SU-DHL-6 (cell line): ENCODE results near the gene ZNF674.
"Not testable (repeated sequence)": the region's sequence is repeated elsewhere in the genome, so short reads cannot be mapped to it uniquely, and the experiment has no call there.

Experiments used
- H2AFZ ChIP-seq: fragments of 200-600 bp; sonication (generic); 2 replicates; pipeline ENCODE4 v1.6.1; 2014; ENCODE audit warnings: low read depth, mild to moderate bottlenecking, moderate library complexity, mixed read lengths, antibody characterized with exemption, low read length; ENCODE audit not compliant: severe bottlenecking
- H3F3A ChIP-seq: fragments of 200-600 bp; shearing (Covaris generic); 2 replicates; pipeline ENCODE4 v1.6.0; 2016; ENCODE audit warnings: antibody characterized with exemption, mild to moderate bottlenecking; ENCODE audit not compliant: insufficient read depth
- H3K27ac ChIP-seq: fragments of 200-600 bp; sonication (generic); 2 replicates; pipeline ENCODE4 v1.5.1; 2016; ENCODE audit warnings: low read depth, mild to moderate bottlenecking, low read length, moderate library complexity, mixed read lengths
- H3K27me3 ChIP-seq: fragments of 200-600 bp; sonication (generic), shearing (Covaris generic); 2 replicates; pipeline ENCODE4 v1.6.0; 2014; ENCODE audit warnings: mild to moderate bottlenecking, low read length
- H3K36me3 ChIP-seq: fragments of 200-600 bp; sonication (generic); 2 replicates; pipeline ENCODE4 v1.6.1; 2014; ENCODE audit warnings: mild to moderate bottlenecking, low read length, mixed read lengths
- H3K4me2 ChIP-seq: fragments of 300-600, 200-600 bp; shearing (Covaris generic), sonication (generic); 2 replicates; pipeline ENCODE4 v1.6.0; 2014; ENCODE audit warnings: low read length, low read depth, mild to moderate bottlenecking; ENCODE audit not compliant: poor library complexity, severe bottlenecking
- H3K4me3 ChIP-seq: fragments of 200-600 bp; sonication (generic); 2 replicates; pipeline ENCODE4 v1.5.1; 2014; ENCODE audit warnings: antibody characterized with exemption, low read length, mild to moderate bottlenecking, mixed read lengths; ENCODE audit not compliant: insufficient read depth, poor library complexity, severe bottlenecking
- H3K79me2 ChIP-seq: fragments of 200-600 bp; sonication (generic); 2 replicates; pipeline ENCODE4 v1.6.1; 2014; ENCODE audit warnings: mild to moderate bottlenecking, low read length, moderate library complexity; ENCODE audit not compliant: insufficient read depth
- H3K9ac ChIP-seq: fragments of 200-600 bp; sonication (generic); 2 replicates; pipeline ENCODE4 v1.7.0; 2014; ENCODE audit warnings: mild to moderate bottlenecking, low read length
- H3K9me2 ChIP-seq: fragments of 200-600 bp; sonication (generic); replicated peaks from 2 replicates; pipeline ENCODE4 v1.6.1; 2014; ENCODE audit warnings: low read length; ENCODE audit not compliant: insufficient read depth
- H3K9me3 ChIP-seq: fragments of 200-600 bp; sonication (generic); 2 replicates; pipeline ENCODE4 v1.6.1; 2014; ENCODE audit warnings: low read length, mixed read lengths; ENCODE audit not compliant: insufficient read depth
- H4K20me1 ChIP-seq: fragments of 200-600 bp; sonication (generic); 2 replicates; pipeline ENCODE4 v1.6.1; 2014; ENCODE audit warnings: low read depth, mild to moderate bottlenecking, antibody characterized with exemption, low read length, moderate library complexity, mixed read lengths
- EZH2phosphoT487 ChIP-seq: fragments of 200-600 bp; sonication (generic), shearing (Covaris generic); conservative IDR thresholded peaks from 2 replicates; pipeline ENCODE4 v1.6.1; 2018; ENCODE audit warnings: mild to moderate bottlenecking, antibody characterized with exemption, low read length, moderate library complexity, mixed read lengths
- TF ChIP-seq, protein P1 (sequence below): fragments of 200-600 bp; sonication (generic); IDR thresholded peaks from one replicate; pipeline ENCODE4 v1.5.1; 2017; ENCODE audit warnings: antibody characterized with exemption, mild to moderate bottlenecking, low read length, moderate library complexity; ENCODE audit not compliant: insufficient read depth, poor library complexity, severe bottlenecking

The ZNF674 gene

DNA sequence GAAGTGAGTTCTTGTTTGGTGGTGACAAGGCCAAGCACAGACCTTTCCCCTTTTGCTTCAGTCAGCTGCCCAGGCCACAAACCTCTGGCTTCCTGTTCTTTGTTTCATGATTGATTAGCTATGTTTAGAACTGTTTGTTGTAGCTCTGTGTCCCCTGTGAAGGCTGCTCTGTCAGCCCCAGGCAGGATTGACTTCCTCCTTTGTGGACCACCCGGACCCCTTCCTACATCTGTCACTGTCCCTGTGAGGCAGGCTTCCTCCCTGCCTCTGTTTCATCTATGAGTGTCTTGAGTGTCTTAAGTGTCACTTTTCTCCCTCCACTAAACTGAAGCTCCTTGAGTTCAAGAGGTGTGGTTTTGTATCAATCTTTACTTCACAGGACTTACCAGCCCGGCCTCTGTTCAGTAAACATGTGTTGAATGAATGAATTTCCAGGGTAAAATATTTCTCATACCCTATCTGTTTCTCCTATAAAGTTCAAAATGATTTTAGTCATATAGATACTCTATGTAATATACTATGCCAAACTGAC, 83.5 kb downstream of the ZNF674 start:
- Histone ChIP-seq H3K36me3 (no peaks in the 10 kb centered on the region), H3K9me3 (no peaks in the 10 kb centered on the region), H2AFZ (no peak overlapping the region), H3K4me2 (no peak overlapping the region), H3K27me3 (no peaks in the 10 kb centered on the region), H3K27ac (no peak overlapping the region), H3K4me3 (no peak overlapping the region), H3K9ac (no peak overlapping the region), H4K20me1 (no peaks in the 10 kb centered on the region), H3K9me2 (no peaks in the 10 kb centered on the region), H3F3A (no peaks in the 10 kb centered on the region), H3K79me2 (no peaks in the 10 kb centered on the region)
- TF ChIP-seq, protein P1, sequence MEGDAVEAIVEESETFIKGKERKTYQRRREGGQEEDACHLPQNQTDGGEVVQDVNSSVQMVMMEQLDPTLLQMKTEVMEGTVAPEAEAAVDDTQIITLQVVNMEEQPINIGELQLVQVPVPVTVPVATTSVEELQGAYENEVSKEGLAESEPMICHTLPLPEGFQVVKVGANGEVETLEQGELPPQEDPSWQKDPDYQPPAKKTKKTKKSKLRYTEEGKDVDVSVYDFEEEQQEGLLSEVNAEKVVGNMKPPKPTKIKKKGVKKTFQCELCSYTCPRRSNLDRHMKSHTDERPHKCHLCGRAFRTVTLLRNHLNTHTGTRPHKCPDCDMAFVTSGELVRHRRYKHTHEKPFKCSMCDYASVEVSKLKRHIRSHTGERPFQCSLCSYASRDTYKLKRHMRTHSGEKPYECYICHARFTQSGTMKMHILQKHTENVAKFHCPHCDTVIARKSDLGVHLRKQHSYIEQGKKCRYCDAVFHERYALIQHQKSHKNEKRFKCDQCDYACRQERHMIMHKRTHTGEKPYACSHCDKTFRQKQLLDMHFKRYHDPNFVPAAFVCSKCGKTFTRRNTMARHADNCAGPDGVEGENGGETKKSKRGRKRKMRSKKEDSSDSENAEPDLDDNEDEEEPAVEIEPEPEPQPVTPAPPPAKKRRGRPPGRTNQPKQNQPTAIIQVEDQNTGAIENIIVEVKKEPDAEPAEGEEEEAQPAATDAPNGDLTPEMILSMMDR = no peak
- no peak for TF ChIP-seq EZH2phosphoT487

DNA sequence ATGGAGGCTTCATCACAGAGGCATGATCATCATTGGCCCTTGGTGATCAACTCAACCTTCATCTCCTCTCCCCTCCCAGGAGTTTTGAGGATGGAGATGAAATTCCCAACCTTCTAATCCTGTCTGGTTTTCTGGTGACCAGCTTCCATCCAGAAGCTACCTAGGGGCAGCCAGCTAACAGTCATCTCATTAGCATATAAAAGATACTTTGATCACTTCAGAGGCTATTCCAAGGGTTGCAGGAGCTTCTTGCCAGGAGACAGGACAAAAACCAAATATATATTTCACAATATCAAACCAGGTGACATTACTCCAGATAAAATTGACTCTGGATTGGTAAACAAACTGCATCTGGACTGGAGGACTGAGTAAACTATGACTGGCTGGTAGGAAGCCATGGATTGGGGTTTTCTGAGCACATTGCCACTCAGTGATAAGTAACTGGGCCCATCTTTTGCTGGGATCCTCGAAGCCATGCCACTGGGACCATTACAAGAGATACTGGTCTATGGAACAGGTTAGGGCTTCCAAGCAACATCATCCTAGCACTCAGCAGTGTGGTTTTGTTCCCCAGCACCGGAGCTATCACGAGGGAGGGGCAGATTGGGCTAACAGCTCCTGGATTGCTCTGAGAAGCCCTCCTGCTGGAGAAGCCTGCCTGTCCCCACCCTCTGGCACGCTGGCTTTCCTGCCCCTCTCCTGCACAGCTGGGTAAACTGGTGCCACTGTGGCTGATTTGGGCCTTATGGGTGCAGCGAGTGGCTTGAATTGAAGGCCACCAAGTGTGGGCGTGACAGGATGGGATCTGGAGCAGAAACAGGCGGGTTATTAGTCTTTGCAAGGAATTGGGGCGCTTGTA, 84.2 kb downstream of the ZNF674 start:
- not testable (repeated sequence) for H3F3A ChIP-seq, H4K20me1 ChIP-seq, H3K9ac ChIP-seq, H3K27ac ChIP-seq, H3K9me3 ChIP-seq, H3K4me3 ChIP-seq, H3K9me2 ChIP-seq, H2AFZ ChIP-seq, H3K36me3 ChIP-seq, H3K27me3 ChIP-seq, H3K79me2 ChIP-seq, H3K4me2 ChIP-seq

DNA sequence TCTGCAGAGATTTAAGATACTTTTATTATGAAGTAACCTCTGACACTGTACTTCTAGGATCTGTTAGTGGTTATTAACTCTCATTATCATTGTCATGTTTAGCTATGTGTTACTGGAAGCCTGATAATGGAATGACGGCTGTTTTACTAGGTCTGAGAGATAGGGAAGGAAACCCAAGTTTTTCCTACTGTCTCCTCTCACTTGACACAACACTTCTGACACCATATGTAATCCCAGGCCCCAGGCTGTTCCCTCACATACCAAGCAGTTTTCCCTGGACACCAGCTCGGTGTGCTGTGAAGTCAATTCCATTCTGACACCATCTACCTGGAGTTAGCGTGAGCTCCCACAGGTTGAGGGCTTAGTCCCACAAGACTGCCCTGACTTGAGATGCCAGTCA, 85.6 kb downstream of the ZNF674 start:
- H3K9ac ChIP-seq = no peak overlapping the region
- H3K27me3 ChIP-seq = no peaks in the 10 kb centered on the region
- no peaks in the 10 kb centered on the region for H4K20me1 ChIP-seq
- H3K27ac ChIP-seq = no peak overlapping the region
- no peak overlapping the region for H3K4me2 ChIP-seq
- H2AFZ ChIP-seq = no peak overlapping the region
- no peaks in the 10 kb centered on the region for H3F3A ChIP-seq
- no peaks in the 10 kb centered on the region for H3K9me2 ChIP-seq
- TF ChIP-seq, protein P1 = no peak
- TF ChIP-seq EZH2phosphoT487 = no peak
- no peaks in the 10 kb centered on the region for H3K79me2 ChIP-seq
- no peaks in the 10 kb centered on the region for H3K9me3 ChIP-seq
- H3K4me3 ChIP-seq = no peak overlapping the region
- H3K36me3 ChIP-seq = no peaks in the 10 kb centered on the region
